HG03103 (cell line): Measurements from ENCODE around the gene FMR1NB.

Source experiments
- ATAC-seq: cut with Tn5 transposase; IDR thresholded peaks from one replicate; pipeline ENCODE4 v1.9.1; 2021; ENCODE audit warnings: low read depth; ENCODE audit not compliant: unreplicated experiment

The FMR1NB gene

GRCh38 chrX:147981038-147981752 is at the start of gene FMR1NB:
Gene FMR1NB, plus strand, starts transcription at chrX:147981337. Its CDS starts 66 bp downstream, at chrX:147981403.
- ATAC-seq: no peak

GRCh38 chrX:147933815-147934214 is 47.3 kb upstream of the FMR1NB start:
- ATAC-seq: no peak

- ATAC-seq: no peak
These were observed 45.9 kb upstream of the FMR1NB start for GRCh38 chrX:147935156-147935758.

- no peak for ATAC-seq
These were observed 35.9 kb upstream of the FMR1NB start for GRCh38 chrX:147945286-147945685.

- no peak for ATAC-seq
These were observed 32.6 kb upstream of the FMR1NB start for GRCh38 chrX:147948531-147948930.

- no peak for ATAC-seq
These were observed 30.8 kb upstream of the FMR1NB start for GRCh38 chrX:147950352-147950751.

GRCh38 chrX:147953976-147954375 is 27.2 kb upstream of the FMR1NB start:
- ATAC-seq: no peak

- ATAC-seq: no peak
These were observed 23.8 kb upstream of the FMR1NB start for GRCh38 chrX:147957291-147957690.

- ATAC-seq: no peak
These were observed 22.8 kb upstream of the FMR1NB start for GRCh38 chrX:147958291-147958690.

- no peak for ATAC-seq
These were observed 20.4 kb upstream of the FMR1NB start for GRCh38 chrX:147960722-147961121.

- no peak for ATAC-seq
These were observed 18.7 kb upstream of the FMR1NB start for GRCh38 chrX:147962476-147962875.

GRCh38 chrX:147978931-147979330 is 2.2 kb upstream of the FMR1NB start:
- no peak for ATAC-seq

GRCh38 chrX:148020329-148020728 is 39.2 kb downstream of the FMR1NB start:
- no peak for ATAC-seq

GRCh38 chrX:148024425-148025148 is 43.5 kb downstream of the FMR1NB start:
- ATAC-seq: peak; percentile 94

- ATAC-seq: no peak
These were observed 54.2 kb downstream of the FMR1NB start for GRCh38 chrX:148035380-148035779.

GRCh38 chrX:148037020-148037419 is 55.9 kb downstream of the FMR1NB start:
- no peak for ATAC-seq

- no peak for ATAC-seq
These were observed 62.2 kb downstream of the FMR1NB start for GRCh38 chrX:148043271-148043855.

GRCh38 chrX:148047200-148047599 is 66.1 kb downstream of the FMR1NB start:
- ATAC-seq: no peak

- ATAC-seq: no peak
These were observed 68.3 kb downstream of the FMR1NB start for GRCh38 chrX:148049441-148049840.

GRCh38 chrX:148051973-148052372 is 70.8 kb downstream of the FMR1NB start:
- no peak for ATAC-seq

GRCh38 chrX:148067285-148067684 is 86.1 kb downstream of the FMR1NB start:
- no peak for ATAC-seq
